Measurements from ENCODE around the gene SLC13A2.

- TF ChIP-seq CTCF (IDR thresholded peaks at IDR 0.05 in 4 of 5, conservative IDR thresholded peaks at IDR 0.05 in 1 of 5) (no peak), POLR2A (IDR thresholded peaks at IDR 0.05) (no peak)
Observed at GRCh38 chr17:28468781-28469180, 4.7 kb upstream of the SLC13A2 start.

Measured in gastrocnemius medialis (tissue), 4 donors.